OCI-LY7 (cell line): ENCODE results near the gene ATP8B3. TPM values are rescaled to one million over a fixed set of nuclear protein-coding genes. Genes with fewer than 3 reads are reported as not detected.

Experiments
- BruUV-seq: library from RNA; stranded (reverse); fragments of 400-500 nt; replicated peaks from 2 replicates; lab custom pipeline; 2021; lab: Mats Ljungman, UMichigan
- CTCF ChIA-PET: fragments of 300-600 bp; sonication (Branson Sonifier 250); formaldehyde crosslinking; loops from one replicate; lab custom pipeline; 2022; ENCODE audit warnings: antibody characterized with exemption; ENCODE audit not compliant: unreplicated experiment; lab: Charles Lee
- POLR2A ChIA-PET: fragments of 300-600 bp; sonication (Branson Sonifier 250); formaldehyde crosslinking; loops from one replicate; lab custom pipeline; 2022; ENCODE audit warnings: antibody characterized with exemption; lab: Charles Lee
- DNase-seq: peaks from one replicate; pipeline ENCODE4 v3.0.0-alpha.2; 2015; ENCODE audit warnings: low spot score
- H2AFZ ChIP-seq: fragments of 200-600 bp; sonication (generic), shearing (Covaris generic); 2 replicates; pipeline ENCODE4 v1.6.1; 2014; ENCODE audit warnings: mild to moderate bottlenecking, antibody characterized with exemption, low read length, moderate library complexity
- H3K27ac ChIP-seq: fragments of 200-600 bp; sonication (generic); 2 replicates; pipeline ENCODE4 v1.5.1; 2014; ENCODE audit warnings: mixed run types, low read depth, mild to moderate bottlenecking, moderate library complexity, low read length, inconsistent platforms; ENCODE audit not compliant: poor library complexity, severe bottlenecking
- H3K36me3 ChIP-seq: fragments of 200-600 bp; sonication (generic); 2 replicates; pipeline ENCODE4 v1.6.1; 2014; ENCODE audit warnings: mild to moderate bottlenecking, antibody characterized with exemption, low read length, moderate library complexity, mixed read lengths; ENCODE audit not compliant: insufficient read depth
- H3K4me1 ChIP-seq: fragments of 200-600 bp; sonication (generic); 2 replicates; pipeline ENCODE4 v1.5.1; 2014; ENCODE audit warnings: mild to moderate bottlenecking, low read length; ENCODE audit not compliant: insufficient read depth, poor library complexity, severe bottlenecking
- H3K4me2 ChIP-seq: fragments of 200-600 bp; sonication (generic); 2 replicates; pipeline ENCODE4 v1.6.1; 2014; ENCODE audit warnings: mild to moderate bottlenecking, low read length
- H3K4me3 ChIP-seq: fragments of 200-600 bp; sonication (generic); 2 replicates; pipeline ENCODE4 v1.5.1; 2014; ENCODE audit warnings: mild to moderate bottlenecking, low read depth, low read length; ENCODE audit not compliant: poor library complexity, severe bottlenecking
- H3K79me2 ChIP-seq: fragments of 200-600 bp; sonication (generic); 2 replicates; pipeline ENCODE4 v1.6.1; 2016; ENCODE audit warnings: low read depth, mild to moderate bottlenecking, low read length, moderate library complexity, mixed read lengths; ENCODE audit not compliant: insufficient read depth
- H3K9me2 ChIP-seq: fragments of 200-600 bp; sonication (generic); 2 replicates; pipeline ENCODE4 v1.6.1; 2016; ENCODE audit warnings: mild to moderate bottlenecking, low read length, mixed read lengths; ENCODE audit not compliant: insufficient read depth
- H3K9me3 ChIP-seq: fragments of 200-600 bp; sonication (generic); 2 replicates; pipeline ENCODE4 v1.6.1; 2014; ENCODE audit warnings: mild to moderate bottlenecking, mixed run types, low read length, mixed read lengths
- H4K20me1 ChIP-seq: fragments of 200-600 bp; sonication (generic); 2 replicates; pipeline ENCODE4 v1.6.1; 2014; ENCODE audit warnings: mild to moderate bottlenecking, antibody characterized with exemption, low read length, moderate library complexity, mixed read lengths; ENCODE audit not compliant: insufficient read depth
- CTCF ChIP-seq: fragments of 200-600 bp; sonication (generic); conservative IDR thresholded peaks from 2 replicates; pipeline ENCODE4 v1.5.1; 2014; ENCODE audit warnings: mild to moderate bottlenecking, antibody characterized with exemption, low read length, moderate library complexity, mixed read lengths
- EZH2phosphoT487 ChIP-seq: fragments of 200-600 bp; sonication (generic); IDR thresholded peaks from 2 replicates; pipeline ENCODE4 v1.6.1; 2018; ENCODE audit warnings: low read depth, borderline replicate concordance, mild to moderate bottlenecking, mixed run types, antibody characterized with exemption, low read length, moderate library complexity, mixed read lengths
- intact Hi-C: fragments of 100-400 bp; cut with micrococcal nuclease; formaldehyde crosslinking; loops from one replicate; pipeline ENCODE4 v1.10.0; 2022; ENCODE audit not compliant: unreplicated experiment
- total RNA-seq, 2 experiments: library from RNA; depleted of rRNA in 1 of 2; stranded (reverse); fragments of >200 nt in 1 of 2; shearing (Covaris generic) in 1 of 2; gene quantifications; 2 replicates each; pipeline ENCODE4 v1.2.3, GENCODE V29; 2014 to 2022

ATP8B3 gene
- total RNA-seq, 2 experiments from 2014 or later, result 5.9 to 19.3 TPM

GRCh38 chr19:1832046-1832663 lies 20.1 kb upstream of the ATP8B3 start:
- H3K36me3 ChIP-seq, result peaks cover 60% of the 10 kb centered on the region
- H3K27ac ChIP-seq, result no peak overlapping the region
- TF ChIP-seq CTCF, result no peak
- TF ChIP-seq EZH2phosphoT487, result no peak
- no peaks in the 10 kb centered on the region for H3K9me2 ChIP-seq
- DNase-seq, result no peak
- H3K4me1 ChIP-seq, result no peaks in the 10 kb centered on the region
- peaks cover 15% of the 10 kb centered on the region for H3K79me2 ChIP-seq
- H3K4me2 ChIP-seq, result no peak overlapping the region
- H2AFZ ChIP-seq, result no peak overlapping the region
- H4K20me1 ChIP-seq, result no peaks in the 10 kb centered on the region; the same call in 1 of the 2 replicates
- POLR2A ChIA-PET, result interaction anchor here (0.6 kb wide), 1 partner anchor 323 kb away, joined by 5 read pairs; no protein-coding TSS in a partner anchor
- intact Hi-C loops, result no loop called here
- H3K4me3 ChIP-seq, result no peak overlapping the region
- no peaks in the 10 kb centered on the region for H3K9me3 ChIP-seq
- CTCF ChIA-PET, result no interaction called here
- BruUV-seq, result no TSS peak

- no peak overlapping the region for H2AFZ ChIP-seq
- H3K4me3 ChIP-seq, result no peak overlapping the region
- no peak for DNase-seq
- intact Hi-C loops, result no loop called here
- TF ChIP-seq EZH2phosphoT487 (no peak), CTCF (no peak)
- H3K9me3 ChIP-seq, result no peaks in the 10 kb centered on the region
- H4K20me1 ChIP-seq, result no peaks in the 10 kb centered on the region; the same call in 1 of the 2 replicates
- no peaks in the 10 kb centered on the region for H3K9me2 ChIP-seq
- no peak overlapping the region for H3K27ac ChIP-seq
- CTCF ChIA-PET, result no interaction called here
- no peaks in the 10 kb centered on the region for H3K4me1 ChIP-seq
- BruUV-seq, result no TSS peak
- POLR2A ChIA-PET, result interaction anchor here (0.6 kb wide), 1 partner anchor 291 kb away, joined by 7 read pairs; no protein-coding TSS in a partner anchor
- H3K36me3 ChIP-seq, result peaks cover 61% of the 10 kb centered on the region
- H3K4me2 ChIP-seq, result no peak overlapping the region
- H3K79me2 ChIP-seq, result peaks cover 4% of the 10 kb centered on the region
These were observed 18.9 kb upstream of the ATP8B3 start for GRCh38 chr19:1830978-1831377.

- no TSS peak for BruUV-seq
- Histone ChIP-seq H3K4me3 (no peak overlapping the region), H3K4me2 (no peak overlapping the region), H3K79me2 (peaks cover under 1% of the 10 kb centered on the region), H3K27ac (no peak overlapping the region), H3K9me3 (no peaks in the 10 kb centered on the region), H4K20me1 (no peaks in the 10 kb centered on the region), H3K36me3 (peaks cover 65% of the 10 kb centered on the region), H3K4me1 (no peaks in the 10 kb centered on the region), H2AFZ (no peak overlapping the region), H3K9me2 (no peaks in the 10 kb centered on the region)
- no peak for DNase-seq
- CTCF ChIA-PET, result no interaction called here
- no peak for TF ChIP-seq CTCF
- TF ChIP-seq EZH2phosphoT487, result no peak
- POLR2A ChIA-PET, result interaction anchor here (0.6 kb wide), 1 partner anchor 291 kb away, joined by 7 read pairs; no protein-coding TSS in a partner anchor
- intact Hi-C loops, result no loop called here
These were observed 18.5 kb upstream of the ATP8B3 start for GRCh38 chr19:1830568-1830967.
